ENCODE data around the gene THEMIS. TPM values are rescaled to one million over a fixed set of nuclear protein-coding genes. Genes with fewer than 3 reads are reported as not detected.

Gene THEMIS
- total and polyA plus RNA-seq, 8 donors = 0.05 to 0.70 (median 0.28) TPM; not detected in 1

- Histone ChIP-seq H3K9me3 (no peaks in the 10 kb centered on the region), H3K4me1 (no peaks in the 10 kb centered on the region), H3K4me3 (no peak overlapping the region), H3K27ac (no peak overlapping the region), H3K36me3 (no peaks in the 10 kb centered on the region), H3K27me3 (no peaks in the 10 kb centered on the region)
- DNase-seq = no peak
- no peak for FAIRE-seq
- no peak for TF ChIP-seq CTCF (IDR thresholded peaks at IDR 0.05)
- intact Hi-C loops (cut with DNase I) = no loop called here
- 65 to 69% methylated on average over 2 of the region's 2 CpGs for WGBS, 2 donors
- no peak for ATAC-seq
Observed at GRCh38 chr6:127716465-127716864, 184.4 kb downstream of the THEMIS start.

- Histone ChIP-seq H3K4me1 (no peaks in the 10 kb centered on the region), H3K9me3 (no peaks in the 10 kb centered on the region), H3K36me3 (no peaks in the 10 kb centered on the region), H3K27me3 (no peaks in the 10 kb centered on the region), H3K27ac (no peak overlapping the region), H3K4me3 (no peak overlapping the region)
- no peak for FAIRE-seq
- intact Hi-C loops (cut with DNase I) = no loop called here
- 65 to 71% methylated on average over 3 of the region's 3 CpGs for whole genome bisulfite sequencing, 2 donors
- no peak for ATAC-seq
- no peak for TF ChIP-seq CTCF (IDR thresholded peaks at IDR 0.05)
- DNase-seq = no peak
Observed at GRCh38 chr6:127710668-127711067, 190.2 kb downstream of the THEMIS start.

- ATAC-seq = no peak
- no peak for FAIRE-seq
- no peak for TF ChIP-seq CTCF (IDR thresholded peaks at IDR 0.05)
- intact Hi-C loops (cut with DNase I) = no loop called here
- Histone ChIP-seq H3K9me3 (no peaks in the 10 kb centered on the region), H3K27ac (no peak overlapping the region), H3K27me3 (no peaks in the 10 kb centered on the region), H3K36me3 (no peaks in the 10 kb centered on the region), H3K4me3 (no peak overlapping the region), H3K4me1 (no peaks in the 10 kb centered on the region)
- no peak for DNase-seq
Observed at GRCh38 chr6:127706216-127706615, 194.6 kb downstream of the THEMIS start.

GRCh38 chr6:127695108-127695507 lies 205.8 kb downstream of the THEMIS start:
- ATAC-seq = no peak
- peak in 1 of 6 donors; percentile 14 for DNase-seq
- Histone ChIP-seq H3K4me3 (no peak overlapping the region), H3K27ac (no peak overlapping the region), H3K36me3 (no peaks in the 10 kb centered on the region), H3K9me3 (no peaks in the 10 kb centered on the region), H3K4me1 (no peaks in the 10 kb centered on the region), H3K27me3 (no peaks in the 10 kb centered on the region)
- no peak for FAIRE-seq
- no peak for TF ChIP-seq CTCF (IDR thresholded peaks at IDR 0.05)
- intact Hi-C loops (cut with DNase I) = no loop called here

GRCh38 chr6:127691146-127691545 lies 209.7 kb downstream of the THEMIS start:
- H3K4me1 ChIP-seq = no peaks in the 10 kb centered on the region
- H3K9me3 ChIP-seq = no peaks in the 10 kb centered on the region
- H3K4me3 ChIP-seq = no peak overlapping the region
- no peak for TF ChIP-seq CTCF (IDR thresholded peaks at IDR 0.05)
- no peaks in the 10 kb centered on the region for H3K27me3 ChIP-seq
- no peak for ATAC-seq
- no peak overlapping the region for H3K27ac ChIP-seq
- H3K36me3 ChIP-seq = no peaks in the 10 kb centered on the region
- intact Hi-C loops (cut with DNase I) = no loop called here
- no peak for DNase-seq
- FAIRE-seq = no peak

Data from pancreas (tissue), 10 donors.